DOHH2 (cell line): ENCODE measurements around the gene ITGA1.

Experiments
- H3F3A ChIP-seq: fragments of 200-600 bp; sonication (generic), shearing (Covaris generic); 2 replicates; pipeline ENCODE4 v1.6.0; 2016; ENCODE audit warnings: antibody characterized with exemption, mild to moderate bottlenecking; ENCODE audit not compliant: control insufficient read depth, insufficient read depth
- H3K27ac ChIP-seq: fragments of 200-600 bp; sonication (generic); 2 replicates; pipeline ENCODE4 v1.5.1; 2014; ENCODE audit warnings: low read depth, mild to moderate bottlenecking, low read length, moderate library complexity
- H3K27me3 ChIP-seq: fragments of 200-600 bp; sonication (generic); 2 replicates; pipeline ENCODE4 v1.6.1; 2014; ENCODE audit warnings: mild to moderate bottlenecking, low read length, mixed read lengths; ENCODE audit not compliant: control insufficient read depth
- H3K36me3 ChIP-seq: fragments of 200-600 bp; sonication (generic); 2 replicates; pipeline ENCODE4 v1.6.1; 2014; ENCODE audit warnings: mild to moderate bottlenecking, low read length, moderate library complexity, mixed read lengths; ENCODE audit not compliant: control insufficient read depth
- H3K4me1 ChIP-seq: fragments of 200-600 bp; sonication (generic); 2 replicates; pipeline ENCODE4 v1.6.1; 2014; ENCODE audit warnings: mild to moderate bottlenecking, low read length, mixed read lengths; ENCODE audit not compliant: control insufficient read depth
- H3K4me2 ChIP-seq: fragments of 200-600 bp; sonication (generic); 2 replicates; pipeline ENCODE4 v1.6.0; 2014; ENCODE audit warnings: mild to moderate bottlenecking, low read length, moderate library complexity
- H3K4me3 ChIP-seq: fragments of 200-600 bp; sonication (generic); 2 replicates; pipeline ENCODE4 v1.5.1; 2014; ENCODE audit warnings: mild to moderate bottlenecking, low read length, mixed read lengths
- H3K79me2 ChIP-seq: fragments of 200-600 bp; sonication (generic); 2 replicates; pipeline ENCODE4 v1.6.1; 2014; ENCODE audit warnings: mild to moderate bottlenecking, low read length, mixed read lengths; ENCODE audit not compliant: control insufficient read depth
- H3K9me2 ChIP-seq: fragments of 200-600 bp; sonication (generic); replicated peaks from 2 replicates; pipeline ENCODE4 v1.6.1; 2014; ENCODE audit warnings: mild to moderate bottlenecking, low read length, mixed read lengths; ENCODE audit not compliant: control insufficient read depth
- H3K9me3 ChIP-seq: fragments of 200-600 bp; sonication (generic); 2 replicates; pipeline ENCODE4 v1.6.1; 2014; ENCODE audit warnings: antibody characterized with exemption, low read length, mixed read lengths; ENCODE audit not compliant: control insufficient read depth, insufficient read depth
- H4K20me1 ChIP-seq: fragments of 200-600 bp; sonication (generic); 2 replicates; pipeline ENCODE4 v1.6.0; 2014; ENCODE audit warnings: low read depth, mild to moderate bottlenecking, antibody characterized with exemption, low read length, moderate library complexity; ENCODE audit not compliant: control insufficient read depth, insufficient read depth
- CTCF ChIP-seq: fragments of 200-600 bp; sonication (generic); IDR thresholded peaks from one replicate; pipeline ENCODE4 v1.5.1; 2014; ENCODE audit warnings: antibody characterized with exemption, mild to moderate bottlenecking, low read depth, low read length; ENCODE audit not compliant: poor library complexity, severe bottlenecking
- EZH2phosphoT487 ChIP-seq: fragments of 200-600 bp; sonication (generic); IDR thresholded peaks from 2 replicates; pipeline ENCODE4 v1.6.1; 2017; ENCODE audit warnings: borderline replicate concordance, mild to moderate bottlenecking, antibody characterized with exemption, low read length, moderate library complexity, mixed read lengths

Gene ITGA1

GRCh38 chr5:52808316-52808901 is 20.7 kb downstream of the ITGA1 start:
- Histone ChIP-seq H3K27me3 (no peaks in the 10 kb centered on the region), H3K4me2 (no peak overlapping the region), H3K4me1 (0 out of 2 replicates have a peak, but pooled peaks cover 2% of the 10 kb centered on the region), H4K20me1 (no peaks in the 10 kb centered on the region), H3K4me3 (no peak overlapping the region), H3K36me3 (peaks cover 8% of the 10 kb centered on the region), H3F3A (no peaks in the 10 kb centered on the region; the same call in 1 of the 2 replicates), H3K9me3 (no peaks in the 10 kb centered on the region), H3K79me2 (peaks cover 8% of the 10 kb centered on the region), H3K27ac (no peak overlapping the region), H3K9me2 (no peaks in the 10 kb centered on the region)
- TF ChIP-seq EZH2phosphoT487 (no peak), CTCF (no peak)

- Histone ChIP-seq H3K9me3 (no peaks in the 10 kb centered on the region), H3F3A (no peaks in the 10 kb centered on the region; the same call in 1 of the 2 replicates), H3K4me3 (no peak overlapping the region), H3K79me2 (no peaks in the 10 kb centered on the region), H3K27me3 (no peaks in the 10 kb centered on the region), H3K27ac (no peak overlapping the region), H3K4me2 (no peak overlapping the region), H4K20me1 (no peaks in the 10 kb centered on the region), H3K9me2 (no peaks in the 10 kb centered on the region), H3K4me1 (no peaks in the 10 kb centered on the region), H3K36me3 (no peaks in the 10 kb centered on the region; the same call in 1 of the 2 replicates)
- TF ChIP-seq CTCF (no peak), EZH2phosphoT487 (no peak)
Measured at GRCh38 chr5:52809884-52810283, 22.2 kb downstream of the ITGA1 start.

GRCh38 chr5:52810426-52810825 is 22.7 kb downstream of the ITGA1 start:
- Histone ChIP-seq H3K36me3 (no peaks in the 10 kb centered on the region), H4K20me1 (no peaks in the 10 kb centered on the region), H3K27me3 (no peaks in the 10 kb centered on the region), H3F3A (no peaks in the 10 kb centered on the region; the same call in 1 of the 2 replicates), H3K27ac (no peak overlapping the region), H3K9me2 (no peaks in the 10 kb centered on the region), H3K4me3 (no peak overlapping the region), H3K4me2 (no peak overlapping the region), H3K79me2 (no peaks in the 10 kb centered on the region), H3K9me3 (no peaks in the 10 kb centered on the region), H3K4me1 (no peaks in the 10 kb centered on the region)
- no peak for TF ChIP-seq CTCF
- TF ChIP-seq EZH2phosphoT487 = no peak
